Thoracic aorta (tissue), 2 donors: Measurements from ENCODE around the gene CTTN. TPM values are rescaled to one million over a fixed set of nuclear protein-coding genes. Genes with fewer than 3 reads are reported as not detected.

Experiments used
- ATAC-seq: fragments of 150-250 bp; one replicate; pipeline ENCODE4 v1.8.0; 2017; ENCODE audit warnings: low read depth; ENCODE audit not compliant: insufficient number of reproducible peaks, low FRiP score
- DNase-seq: peaks from one replicate; pipeline ENCODE4 v3.0.0-alpha.2; 2020; ENCODE audit warnings: low spot score
- H3K27ac ChIP-seq, 2 donors: fragments of 200-600 bp; sonication (generic); 1 replicate in 1 of 2; 2 replicates in 1 of 2; pipeline ENCODE4 v1.5.1; 2016; ENCODE audit warnings: mild to moderate bottlenecking in 2 of 2, moderate library complexity in 2 of 2
- H3K27me3 ChIP-seq: fragments of 200-600 bp; sonication (generic); replicated peaks from 2 replicates; pipeline ENCODE4 v1.6.0; 2016; ENCODE audit warnings: mild to moderate bottlenecking; ENCODE audit not compliant: insufficient read depth
- H3K36me3 ChIP-seq: fragments of 200-600 bp; sonication (generic); one replicate; pipeline ENCODE4 v1.5.1; 2016
- H3K4me1 ChIP-seq, 2 donors: fragments of 200-600 bp; sonication (generic); 1 replicate in 1 of 2; 2 replicates in 1 of 2; pipeline versions ENCODE4 v1.5.1 to v1.6.0; 2016; ENCODE audit warnings: low read depth in 2 of 2, mild to moderate bottlenecking in 1 of 2; ENCODE audit not compliant: control insufficient read depth in 1 of 2
- H3K4me3 ChIP-seq: fragments of 200-600 bp; sonication (generic); 2 replicates; pipeline ENCODE4 v1.5.1; 2016; ENCODE audit warnings: mild to moderate bottlenecking
- H3K9me3 ChIP-seq: fragments of 200-600 bp; sonication (generic); 2 replicates; pipeline ENCODE4 v1.5.1; 2016
- total RNA-seq, 2 donors: library from RNA; depleted of rRNA; stranded (reverse); fragments of >200 nt; gene quantifications; one replicate each; pipeline versions ENCODE4 v1.1.0 to v1.2.3, GENCODE V29; 2016
- TF ChIP-seq, protein P1 (sequence below): fragments of 200-600 bp; sonication (generic); IDR thresholded peaks from one replicate; pipeline ENCODE4 v1.5.1; 2019; ENCODE audit warnings: antibody characterized with exemption

The CTTN gene
- total RNA-seq, 2 donors from 2014 or later = 415 to 578 TPM

DNA sequence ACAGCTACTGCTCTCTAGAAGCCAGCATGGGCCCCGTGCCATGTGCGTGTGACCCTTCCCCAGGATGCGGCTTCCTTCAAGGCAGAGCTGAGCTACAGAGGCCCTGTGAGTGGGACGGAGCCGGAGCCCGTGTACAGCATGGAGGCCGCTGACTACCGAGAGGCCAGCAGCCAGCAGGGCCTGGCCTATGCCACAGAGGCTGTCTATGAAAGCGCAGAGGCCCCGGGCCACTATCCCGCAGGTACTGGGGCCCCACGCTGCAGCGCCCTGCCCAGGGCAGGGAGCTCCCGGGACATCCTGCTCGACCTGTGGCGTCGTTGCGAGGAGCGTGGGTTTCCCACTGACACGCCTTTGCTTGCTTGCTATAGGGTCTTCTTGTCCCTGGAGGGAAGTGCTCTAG is 34.7 kb downstream of the CTTN start:
- Histone ChIP-seq H3K9me3 (no peaks in the 10 kb centered on the region), H3K27ac (no peak overlapping the region), H3K27me3 (no peaks in the 10 kb centered on the region), H3K4me3 (no peak overlapping the region), H3K4me1 (peaks cover 0 to 16% of the 10 kb centered on the region in 2 donors), H3K36me3 (peaks cover 83% of the 10 kb centered on the region)
- TF ChIP-seq, protein P1, sequence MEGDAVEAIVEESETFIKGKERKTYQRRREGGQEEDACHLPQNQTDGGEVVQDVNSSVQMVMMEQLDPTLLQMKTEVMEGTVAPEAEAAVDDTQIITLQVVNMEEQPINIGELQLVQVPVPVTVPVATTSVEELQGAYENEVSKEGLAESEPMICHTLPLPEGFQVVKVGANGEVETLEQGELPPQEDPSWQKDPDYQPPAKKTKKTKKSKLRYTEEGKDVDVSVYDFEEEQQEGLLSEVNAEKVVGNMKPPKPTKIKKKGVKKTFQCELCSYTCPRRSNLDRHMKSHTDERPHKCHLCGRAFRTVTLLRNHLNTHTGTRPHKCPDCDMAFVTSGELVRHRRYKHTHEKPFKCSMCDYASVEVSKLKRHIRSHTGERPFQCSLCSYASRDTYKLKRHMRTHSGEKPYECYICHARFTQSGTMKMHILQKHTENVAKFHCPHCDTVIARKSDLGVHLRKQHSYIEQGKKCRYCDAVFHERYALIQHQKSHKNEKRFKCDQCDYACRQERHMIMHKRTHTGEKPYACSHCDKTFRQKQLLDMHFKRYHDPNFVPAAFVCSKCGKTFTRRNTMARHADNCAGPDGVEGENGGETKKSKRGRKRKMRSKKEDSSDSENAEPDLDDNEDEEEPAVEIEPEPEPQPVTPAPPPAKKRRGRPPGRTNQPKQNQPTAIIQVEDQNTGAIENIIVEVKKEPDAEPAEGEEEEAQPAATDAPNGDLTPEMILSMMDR = no peak
- no peak for DNase-seq
- no peak for ATAC-seq

DNA sequence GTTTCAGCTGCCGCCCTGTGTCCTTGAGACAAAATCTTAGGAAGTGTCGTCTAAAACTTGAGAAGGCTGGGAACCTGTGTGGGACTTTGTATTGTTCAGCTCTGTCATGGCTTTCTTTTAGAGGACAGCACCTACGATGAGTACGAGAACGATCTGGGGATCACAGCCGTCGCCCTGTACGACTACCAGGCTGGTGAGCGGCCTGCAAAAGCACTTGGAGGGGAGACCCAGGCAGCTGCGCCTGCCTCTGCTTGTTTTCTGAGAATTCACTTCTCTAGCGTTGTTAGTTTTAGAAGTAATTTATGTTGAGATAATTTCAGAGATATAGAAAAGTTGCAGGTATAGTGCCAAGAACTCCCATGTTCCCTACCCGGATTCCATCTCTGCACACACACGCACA is 35.2 kb downstream of the CTTN start:
- TF ChIP-seq, protein P1 = no peak
- DNase-seq (no peak), ATAC-seq (no peak)
- no peak overlapping the region for H3K4me3 ChIP-seq
- H3K27ac ChIP-seq = no peak overlapping the region
- no peaks in the 10 kb centered on the region for H3K9me3 ChIP-seq
- H3K4me1 ChIP-seq = peaks cover 0 to 16% of the 10 kb centered on the region in 2 donors
- peaks cover 84% of the 10 kb centered on the region for H3K36me3 ChIP-seq
- H3K27me3 ChIP-seq = no peaks in the 10 kb centered on the region

DNA sequence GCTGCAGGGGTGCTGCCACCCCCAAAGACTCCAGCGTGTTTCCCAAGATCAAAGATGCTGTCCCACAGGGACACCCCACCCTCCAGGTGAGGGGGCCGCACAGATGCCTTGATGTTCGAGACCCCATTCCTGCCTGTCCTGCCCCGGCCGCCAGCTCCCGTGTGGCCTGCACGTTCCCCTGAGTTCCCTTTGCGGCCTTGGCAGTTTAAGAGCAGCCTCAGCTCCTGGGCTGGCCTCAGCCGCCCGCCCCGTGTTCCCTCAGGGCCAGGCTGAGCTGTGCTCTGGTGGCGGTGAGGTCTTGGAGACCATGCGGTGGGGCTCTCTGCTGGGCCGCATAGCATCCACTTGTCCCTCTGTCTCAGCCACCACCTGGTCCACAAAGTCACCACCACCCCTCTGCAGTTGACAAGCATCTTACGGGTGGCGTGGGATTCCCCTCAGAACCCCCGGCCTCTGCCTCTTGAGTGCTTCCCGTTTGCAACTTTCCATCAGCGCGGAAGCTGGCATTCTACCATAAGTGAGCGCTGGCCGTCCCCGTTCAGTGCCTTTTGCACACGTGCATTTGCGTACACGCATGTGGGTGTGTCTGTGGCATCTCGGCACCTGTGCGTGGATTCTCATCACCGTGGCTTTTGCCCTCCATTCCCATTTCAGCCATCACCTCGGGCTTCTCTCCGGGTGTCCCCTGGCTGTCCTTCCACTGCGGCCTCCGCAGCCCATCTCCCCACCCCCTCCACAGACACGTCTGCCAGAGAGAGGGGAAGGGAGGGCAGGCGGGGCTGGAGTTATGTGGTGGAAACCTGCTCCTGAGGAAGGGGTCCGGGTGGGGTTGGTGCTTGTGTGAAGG is 35.9 kb downstream of the CTTN start:
- ATAC-seq (no peak), DNase-seq (no peak)
- H3K4me1 ChIP-seq = peaks cover 0 to 16% of the 10 kb centered on the region in 2 donors
- no peak overlapping the region for H3K27ac ChIP-seq
- TF ChIP-seq, protein P1 = no peak
- peaks cover 77% of the 10 kb centered on the region for H3K36me3 ChIP-seq
- H3K9me3 ChIP-seq = no peaks in the 10 kb centered on the region
- H3K27me3 ChIP-seq = no peaks in the 10 kb centered on the region
- no peak overlapping the region for H3K4me3 ChIP-seq

DNA sequence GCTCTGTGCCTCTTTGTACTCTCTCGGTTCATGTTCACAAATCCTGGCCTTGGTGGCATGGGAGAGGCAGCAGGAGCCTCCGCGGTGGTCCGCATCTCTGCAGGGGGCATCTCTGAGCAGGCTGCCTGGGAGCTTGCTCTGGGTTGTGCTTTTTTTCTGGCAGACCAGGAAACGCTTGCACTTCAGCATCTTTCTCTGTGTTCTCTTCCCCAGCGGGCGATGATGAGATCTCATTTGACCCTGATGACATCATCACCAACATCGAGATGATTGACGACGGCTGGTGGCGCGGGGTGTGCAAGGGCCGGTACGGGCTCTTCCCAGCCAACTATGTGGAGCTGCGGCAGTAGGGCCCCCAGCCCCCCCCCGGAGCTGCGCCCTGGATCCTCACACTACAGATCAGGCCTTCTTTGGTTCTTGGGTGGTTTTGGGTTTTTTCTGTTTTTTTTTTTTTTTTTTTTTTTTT is 36.5 kb downstream of the CTTN start:
- H3K9me3 ChIP-seq = no peaks in the 10 kb centered on the region
- H3K27ac ChIP-seq = no peak overlapping the region
- peaks cover 0 to 16% of the 10 kb centered on the region in 2 donors for H3K4me1 ChIP-seq
- no peak for ATAC-seq
- H3K4me3 ChIP-seq = no peak overlapping the region
- TF ChIP-seq, protein P1 = no peak
- no peak for DNase-seq
- H3K27me3 ChIP-seq = no peaks in the 10 kb centered on the region
- H3K36me3 ChIP-seq = peaks cover 71% of the 10 kb centered on the region

DNA sequence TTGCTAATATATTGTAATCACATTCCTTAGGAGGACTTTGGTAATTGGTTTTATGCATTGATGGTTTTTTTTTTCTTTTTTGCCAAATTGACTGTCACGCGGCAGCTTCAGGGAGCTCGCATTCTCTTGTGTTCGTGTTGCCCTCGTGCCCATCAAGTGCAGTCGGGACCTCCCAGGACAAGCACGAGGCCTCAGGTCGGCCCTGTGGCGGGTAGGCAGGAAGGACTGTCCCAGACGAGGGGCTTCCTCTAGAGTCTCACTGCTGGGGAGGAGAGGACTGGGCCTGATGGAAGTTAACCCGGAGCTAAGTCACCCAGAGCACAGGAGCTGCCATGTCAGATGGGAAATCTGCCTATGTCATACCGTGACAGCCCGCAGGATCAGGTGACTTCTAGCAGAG is 37.0 kb downstream of the CTTN start:
- ATAC-seq = no peak
- H3K9me3 ChIP-seq = no peaks in the 10 kb centered on the region
- TF ChIP-seq, protein P1 = no peak
- no peak for DNase-seq
- H3K36me3 ChIP-seq = peaks cover 66% of the 10 kb centered on the region
- H3K4me3 ChIP-seq = no peak overlapping the region
- H3K4me1 ChIP-seq = peaks cover 0 to 16% of the 10 kb centered on the region in 2 donors
- no peak overlapping the region for H3K27ac ChIP-seq
- no peaks in the 10 kb centered on the region for H3K27me3 ChIP-seq
